GM18520 (cell line): ENCODE measurements around the gene SLC22A16.
"Not testable (repeated sequence)": the region's sequence is repeated elsewhere in the genome, so short reads cannot be mapped to it uniquely, and the experiment has no call there.

Experiments
- ATAC-seq: cut with Tn5 transposase; IDR thresholded peaks from one replicate; pipeline ENCODE4 v1.9.1; 2021; ENCODE audit not compliant: unreplicated experiment

The SLC22A16 gene, protein sequence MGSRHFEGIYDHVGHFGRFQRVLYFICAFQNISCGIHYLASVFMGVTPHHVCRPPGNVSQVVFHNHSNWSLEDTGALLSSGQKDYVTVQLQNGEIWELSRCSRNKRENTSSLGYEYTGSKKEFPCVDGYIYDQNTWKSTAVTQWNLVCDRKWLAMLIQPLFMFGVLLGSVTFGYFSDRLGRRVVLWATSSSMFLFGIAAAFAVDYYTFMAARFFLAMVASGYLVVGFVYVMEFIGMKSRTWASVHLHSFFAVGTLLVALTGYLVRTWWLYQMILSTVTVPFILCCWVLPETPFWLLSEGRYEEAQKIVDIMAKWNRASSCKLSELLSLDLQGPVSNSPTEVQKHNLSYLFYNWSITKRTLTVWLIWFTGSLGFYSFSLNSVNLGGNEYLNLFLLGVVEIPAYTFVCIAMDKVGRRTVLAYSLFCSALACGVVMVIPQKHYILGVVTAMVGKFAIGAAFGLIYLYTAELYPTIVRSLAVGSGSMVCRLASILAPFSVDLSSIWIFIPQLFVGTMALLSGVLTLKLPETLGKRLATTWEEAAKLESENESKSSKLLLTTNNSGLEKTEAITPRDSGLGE

DNA sequence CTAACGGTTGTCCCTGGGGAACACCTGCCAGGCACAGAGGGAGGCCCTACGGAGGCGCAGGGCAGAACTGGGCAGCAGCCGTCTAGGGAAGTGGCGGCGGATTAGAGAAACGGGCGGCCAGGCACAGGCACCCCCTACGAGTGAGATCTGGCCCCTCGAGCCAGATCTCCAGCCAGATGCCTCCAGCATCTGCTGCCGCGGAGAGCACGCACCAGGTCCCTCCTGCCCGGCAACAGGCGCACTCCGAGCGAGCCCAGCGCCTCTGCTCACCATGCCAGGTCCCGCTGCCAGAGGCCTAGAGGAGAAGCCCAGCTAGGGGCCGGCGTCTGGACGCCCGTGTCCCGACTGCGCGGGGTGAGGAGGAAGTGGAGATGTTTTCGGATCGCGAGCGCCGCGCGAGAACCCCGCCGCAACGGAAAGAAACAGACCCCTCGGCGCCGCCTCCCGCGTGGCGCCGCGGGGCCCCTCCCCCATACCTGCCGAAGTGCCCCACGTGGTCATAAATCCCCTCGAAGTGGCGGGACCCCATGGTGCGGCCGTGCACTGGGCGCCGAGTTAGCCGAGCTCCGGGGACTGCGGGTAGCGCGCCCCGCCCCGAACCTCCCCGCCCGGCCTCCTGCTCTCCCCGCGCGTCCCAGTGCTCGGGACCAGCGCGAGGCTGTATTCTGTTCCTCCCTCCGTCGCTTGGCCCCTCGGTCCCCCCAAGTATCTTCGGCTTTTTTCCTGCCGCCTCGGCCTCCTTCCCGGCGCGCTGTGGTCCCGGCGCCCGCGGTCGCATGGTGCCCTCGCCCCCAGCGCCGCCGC is at the start of gene SLC22A16:
SLC22A16 (minus strand) TSS at position 568 of the 804 bp plus-strand sequence; CDS start at position 529, 39 bp downstream.
- ATAC-seq, result no peak

- ATAC-seq, result no peak
Measured at GRCh38 chr6:110525001-110525400, 48.6 kb upstream of the SLC22A16 start.

GRCh38 chr6:110524305-110524704 is 47.9 kb upstream of the SLC22A16 start:
- no peak for ATAC-seq

- ATAC-seq, result no peak
Measured at GRCh38 chr6:110523451-110524021, 47.1 kb upstream of the SLC22A16 start.

GRCh38 chr6:110522427-110522826 is 46.0 kb upstream of the SLC22A16 start:
- no peak for ATAC-seq

- no peak for ATAC-seq
Measured at GRCh38 chr6:110520992-110521543, 44.7 kb upstream of the SLC22A16 start.

GRCh38 chr6:110520209-110520965 is 44.0 kb upstream of the SLC22A16 start:
- no peak for ATAC-seq

DNA sequence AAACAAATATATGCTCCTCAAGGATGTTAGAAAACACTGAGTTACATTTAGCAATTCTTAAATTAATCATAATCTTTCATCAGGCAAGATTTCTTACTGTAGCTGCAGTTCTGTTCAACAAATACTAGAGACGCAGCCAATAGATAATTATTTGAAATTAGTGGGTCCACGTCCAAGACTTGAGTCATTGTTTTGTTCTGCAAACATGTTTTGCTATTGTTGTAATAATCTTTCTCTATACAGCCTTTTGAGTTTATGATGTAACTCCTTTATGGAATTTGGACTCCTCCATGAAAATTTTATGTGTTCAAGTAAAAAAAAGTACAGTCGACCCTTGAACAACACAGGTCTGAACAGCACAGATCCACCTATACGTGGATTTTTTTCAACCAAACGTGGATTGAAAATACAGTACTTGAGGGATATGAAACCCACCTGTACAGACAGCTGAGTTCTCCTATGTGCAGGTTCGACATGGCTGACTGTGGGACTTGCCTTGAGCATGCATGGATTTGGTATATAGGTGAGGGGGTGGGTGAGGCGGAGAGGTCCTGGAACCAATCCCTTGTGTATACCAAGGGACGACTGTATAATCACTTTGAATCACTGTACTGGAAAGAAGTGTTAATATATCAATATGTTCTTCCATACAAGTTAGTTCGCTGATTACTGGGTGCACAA is 41.3 kb upstream of the SLC22A16 start:
- ATAC-seq, result no peak

DNA sequence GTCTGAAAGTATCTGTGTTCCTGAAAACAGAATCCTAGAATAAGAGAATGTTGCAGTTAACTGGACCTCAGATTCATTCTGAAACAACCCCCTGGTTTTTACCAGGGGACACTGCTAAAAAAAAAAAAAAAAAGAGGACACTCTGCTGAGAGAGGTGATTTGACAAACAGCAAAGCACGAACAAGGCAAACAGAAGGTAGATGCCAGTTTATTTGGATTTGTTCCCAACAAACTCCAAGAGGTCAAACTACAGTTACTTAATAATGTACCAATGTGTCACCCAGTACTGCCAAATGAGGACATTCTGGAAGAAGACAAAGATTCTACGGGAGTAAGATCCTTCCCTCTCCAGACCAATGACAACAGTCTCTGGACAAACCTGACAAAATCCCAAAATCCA is 40.6 kb upstream of the SLC22A16 start:
- ATAC-seq, result no peak

- no peak for ATAC-seq
Measured at GRCh38 chr6:110514818-110515217, 38.4 kb upstream of the SLC22A16 start.

DNA sequence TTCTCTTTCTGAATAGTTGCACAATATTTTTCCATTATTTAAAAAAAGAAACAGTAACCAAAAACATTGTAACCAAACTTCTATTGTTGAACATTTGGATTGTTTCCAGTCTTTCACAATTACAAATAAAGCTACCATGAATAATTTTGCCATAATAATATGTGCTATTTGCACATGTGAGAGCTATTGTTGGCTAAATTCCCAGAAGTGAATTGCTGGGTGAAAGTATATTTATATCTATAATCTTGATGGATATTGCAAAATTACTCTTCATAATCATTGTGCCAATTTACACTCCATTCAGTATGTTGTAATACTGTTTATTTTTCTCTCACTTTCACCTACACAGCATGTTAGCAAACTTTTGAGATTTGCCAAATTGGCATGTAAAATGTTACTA is 36.6 kb upstream of the SLC22A16 start:
- no peak for ATAC-seq

DNA sequence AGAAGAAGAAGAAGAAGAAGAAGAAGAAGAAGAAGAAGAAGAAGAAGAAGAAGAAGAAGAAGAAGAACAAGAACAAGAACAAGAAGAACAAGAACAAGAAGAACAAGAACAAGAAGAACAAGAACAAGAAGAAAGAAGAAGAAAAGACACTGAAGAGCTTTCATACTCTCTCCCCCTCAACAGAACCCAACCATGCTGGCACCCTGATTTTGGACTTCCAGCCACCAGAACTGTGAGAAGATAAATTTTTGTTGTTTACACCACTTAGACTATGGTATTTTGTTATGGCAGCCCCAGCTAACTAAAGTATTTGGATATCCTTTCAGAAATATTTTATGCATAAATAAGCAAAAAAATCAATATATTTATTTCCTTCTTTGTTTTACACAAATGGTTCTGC is 36.1 kb upstream of the SLC22A16 start:
- not testable (repeated sequence) for ATAC-seq

DNA sequence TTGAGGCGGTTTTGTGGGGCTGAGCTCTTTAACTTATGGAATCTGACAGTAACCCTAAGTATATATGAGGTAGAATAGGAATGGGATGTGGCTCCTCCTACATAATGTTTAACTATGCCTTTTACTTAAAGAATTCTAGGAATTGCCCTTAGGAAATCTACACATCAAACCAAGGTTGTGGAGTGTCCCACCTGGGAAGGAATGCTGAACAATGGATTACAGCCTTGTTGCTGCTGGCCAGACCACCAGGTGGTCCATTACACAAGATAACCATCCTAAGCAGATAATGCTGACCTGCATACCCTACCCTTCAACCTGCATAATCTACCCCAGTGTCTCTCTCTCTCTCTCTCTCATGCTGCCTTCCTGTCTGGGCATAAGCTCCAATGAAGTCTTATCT is 35.0 kb upstream of the SLC22A16 start:
- no peak for ATAC-seq

- no peak for ATAC-seq
Measured at GRCh38 chr6:110509617-110510241, 33.3 kb upstream of the SLC22A16 start.

DNA sequence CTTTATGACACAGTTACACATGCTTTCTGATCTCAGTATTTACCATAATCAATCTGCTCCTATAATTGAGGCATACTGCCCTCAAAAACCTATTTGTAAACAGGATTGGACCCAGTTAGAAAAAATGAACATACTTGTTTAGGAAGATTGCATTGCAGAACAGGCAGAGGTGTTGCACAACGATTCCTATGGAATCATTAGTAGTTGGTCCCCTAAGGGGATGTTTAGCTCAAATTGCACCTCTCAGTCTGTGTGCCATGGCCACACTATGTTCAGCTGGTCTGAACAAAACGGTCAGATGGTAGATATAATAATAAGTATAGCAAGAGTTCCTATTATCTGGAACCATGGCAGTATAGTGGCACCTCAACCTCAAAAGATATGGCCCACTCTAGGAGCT is 28.5 kb upstream of the SLC22A16 start:
- ATAC-seq, result not testable (repeated sequence)

- no peak for ATAC-seq
Measured at GRCh38 chr6:110495949-110496348, 19.5 kb upstream of the SLC22A16 start.

- ATAC-seq, result no peak
Measured at GRCh38 chr6:110493253-110493800, 16.9 kb upstream of the SLC22A16 start.

GRCh38 chr6:110492584-110492983 is 16.2 kb upstream of the SLC22A16 start:
- no peak for ATAC-seq
